Left renal pelvis (tissue), 4 donors: ENCODE data around the gene HOXD1. TPM values are rescaled to one million over a fixed set of nuclear protein-coding genes. Genes with fewer than 3 reads are reported as not detected.

ENCODE experiments used
- DNase-seq, 4 donors: peaks; one replicate each; pipeline ENCODE4 v3.0.0-alpha.2; 2013; ENCODE audit warnings: low read depth in 4 of 4, low spot score in 3 of 4
- polyA plus RNA-seq, 4 donors: library from polyadenylated mRNA; unstranded; fragments of 120-200 nt; gene quantifications; one replicate each; pipeline ENCODE4 v1.2.1, GENCODE V29; 2013; ENCODE audit not compliant: insufficient read length in 4 of 4

Gene HOXD1
- polyA plus RNA-seq, 4 donors, result 3.1 to 13.7 (median 8.5) TPM

- DNase-seq, result no peak
Measured at GRCh38 chr2:176164611-176165369, 23.7 kb upstream of the HOXD1 start.

DNA sequence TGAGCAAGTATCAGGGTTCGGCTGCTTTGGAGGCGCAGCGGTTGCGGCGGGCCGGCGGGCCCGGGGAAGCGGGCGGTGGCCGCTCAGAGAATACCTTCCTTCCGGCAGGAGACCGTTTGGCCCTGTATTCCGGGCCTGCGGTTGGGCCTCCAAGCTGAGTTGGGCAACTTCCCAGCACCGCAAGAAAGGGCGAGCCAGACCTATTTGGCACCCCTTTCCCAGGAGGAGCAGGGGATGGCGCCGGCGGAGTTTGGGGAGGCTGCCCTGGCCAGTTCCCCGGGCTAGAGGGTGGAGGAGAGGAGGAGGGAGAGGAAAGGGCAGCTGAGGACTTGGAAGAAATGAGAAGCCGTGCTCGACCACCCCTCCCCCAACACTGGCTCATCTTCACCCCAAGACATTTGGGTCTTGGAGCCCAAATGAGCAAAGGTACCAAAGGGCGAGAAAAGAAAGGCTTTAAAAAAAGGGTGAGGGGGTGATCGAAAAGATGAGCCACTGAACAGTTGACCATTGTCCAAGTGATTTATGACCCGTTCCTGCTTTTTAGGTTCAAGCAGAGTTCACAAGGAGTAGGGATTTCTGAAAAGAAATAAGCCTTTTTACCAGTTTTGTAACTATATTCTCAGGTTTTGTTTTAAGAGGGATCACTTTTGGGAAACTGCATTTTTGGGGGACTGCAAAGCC is 23.0 kb upstream of the HOXD1 start:
- no peak for DNase-seq

DNA sequence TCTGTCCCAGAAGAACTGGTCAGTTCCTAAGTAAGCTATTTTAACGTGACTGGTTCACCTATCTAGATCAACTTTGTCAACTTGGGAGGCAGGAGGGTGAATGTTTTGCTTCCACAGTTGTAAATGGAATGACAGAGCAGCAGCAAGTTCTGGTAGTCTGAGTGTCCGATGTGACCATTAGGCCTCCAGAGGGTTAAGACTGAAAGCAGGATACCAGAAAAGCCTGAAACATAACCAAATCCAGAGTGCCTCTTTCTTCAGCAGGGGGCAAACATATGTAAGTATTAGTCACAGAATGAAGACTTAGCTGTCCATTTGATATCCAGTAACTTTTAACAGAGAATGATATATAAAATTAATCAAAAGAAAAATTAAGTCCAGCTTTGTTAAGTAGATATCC is 22.2 kb upstream of the HOXD1 start:
- DNase-seq, result no peak

DNA sequence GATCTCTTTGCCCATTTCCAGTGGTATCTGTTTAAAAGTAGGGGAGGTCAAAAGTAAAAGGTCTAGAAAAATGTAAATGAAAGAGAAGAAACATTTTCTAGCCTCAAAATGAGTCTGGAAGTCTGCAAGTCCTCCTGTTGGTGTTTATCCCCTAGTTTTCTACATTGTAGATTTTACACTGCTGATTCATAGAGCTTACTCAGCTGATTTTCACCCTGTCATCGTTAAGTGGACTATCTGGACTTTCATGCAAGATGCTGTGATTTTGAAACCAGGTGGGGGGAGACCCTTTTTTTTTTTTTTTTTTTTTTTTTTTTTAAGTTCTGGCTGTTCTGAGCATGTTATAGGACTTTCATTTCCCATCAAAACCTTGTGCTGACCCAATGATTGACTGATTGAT is 21.1 kb upstream of the HOXD1 start:
- no peak for DNase-seq

GRCh38 chr2:176169181-176169580 is 19.3 kb upstream of the HOXD1 start:
- DNase-seq, result no peak

DNA sequence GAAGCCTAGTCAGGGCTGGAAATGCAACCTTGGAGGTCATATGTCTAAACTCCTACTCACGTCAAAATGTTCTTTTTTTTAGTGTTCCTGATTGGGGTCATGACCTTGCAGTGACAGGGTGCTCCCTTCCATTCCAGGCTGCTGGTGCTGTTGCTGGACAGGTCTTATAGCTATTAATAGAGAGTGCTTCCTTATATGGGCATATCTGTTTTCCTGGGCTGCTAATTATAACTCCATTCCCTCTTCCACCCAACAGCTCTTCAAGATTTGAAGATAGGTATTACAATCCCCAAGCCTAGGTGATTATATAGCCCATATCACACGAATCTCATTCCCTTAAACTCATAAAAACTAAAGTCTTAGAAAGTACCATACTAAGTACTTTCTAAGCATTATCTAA is 18.8 kb upstream of the HOXD1 start:
- DNase-seq, result no peak

DNA sequence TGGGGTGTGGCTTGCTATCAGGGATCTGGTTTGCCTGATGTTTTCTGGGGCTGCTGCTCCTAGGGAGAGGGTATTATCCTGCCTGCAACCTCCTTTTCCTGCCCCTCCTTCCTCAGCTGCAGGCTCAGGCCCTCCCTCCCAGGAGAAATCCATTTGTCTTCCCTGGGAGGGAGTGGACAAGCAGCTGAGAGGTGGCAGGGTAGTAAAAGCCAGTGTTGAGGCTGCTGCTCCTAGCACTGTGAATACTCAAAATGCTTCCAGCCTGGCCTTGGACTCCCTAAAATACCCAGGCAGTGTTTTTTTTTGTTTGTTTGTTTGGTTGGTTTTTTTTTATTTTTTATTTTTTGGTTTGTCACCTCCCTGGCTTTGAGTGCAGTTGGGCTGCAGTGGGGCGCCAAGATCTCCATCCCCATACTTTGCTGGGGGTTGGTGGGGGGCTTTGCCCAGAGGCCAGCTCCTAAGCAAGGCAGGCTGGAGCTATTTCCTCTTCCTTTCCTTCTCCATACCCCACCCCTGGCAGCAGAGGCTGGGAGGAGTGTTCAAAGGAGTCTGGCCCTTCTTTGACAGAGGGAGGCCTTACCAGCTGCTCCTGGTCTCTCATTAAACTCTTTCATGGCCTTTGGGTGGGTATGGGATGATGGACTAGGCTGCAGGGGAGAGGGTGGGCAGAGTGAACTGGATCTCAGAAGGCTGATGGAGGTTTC is 17.7 kb upstream of the HOXD1 start:
- DNase-seq, result no peak

DNA sequence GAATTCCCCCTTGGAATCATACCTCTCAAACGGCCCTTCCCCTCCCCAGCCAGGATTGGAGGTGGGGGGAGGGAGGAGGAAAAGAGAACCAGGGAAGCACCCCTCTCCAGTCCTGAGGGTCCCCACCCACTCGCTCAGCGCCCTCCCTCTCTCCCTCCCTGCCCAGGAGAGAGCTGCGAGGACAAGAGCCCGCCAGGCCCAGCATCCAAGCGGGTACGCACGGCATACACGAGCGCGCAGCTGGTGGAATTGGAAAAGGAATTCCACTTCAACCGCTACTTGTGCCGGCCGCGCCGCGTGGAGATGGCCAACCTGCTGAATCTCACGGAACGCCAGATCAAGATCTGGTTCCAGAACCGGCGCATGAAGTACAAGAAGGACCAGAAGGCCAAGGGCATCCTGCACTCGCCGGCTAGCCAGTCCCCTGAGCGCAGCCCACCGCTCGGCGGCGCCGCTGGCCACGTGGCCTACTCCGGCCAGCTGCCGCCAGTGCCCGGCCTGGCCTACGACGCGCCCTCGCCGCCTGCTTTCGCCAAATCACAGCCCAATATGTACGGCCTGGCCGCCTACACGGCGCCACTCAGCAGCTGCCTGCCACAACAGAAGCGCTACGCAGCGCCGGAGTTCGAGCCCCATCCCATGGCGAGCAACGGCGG is 17.0 kb upstream of the HOXD1 start:
- no peak for DNase-seq

DNA sequence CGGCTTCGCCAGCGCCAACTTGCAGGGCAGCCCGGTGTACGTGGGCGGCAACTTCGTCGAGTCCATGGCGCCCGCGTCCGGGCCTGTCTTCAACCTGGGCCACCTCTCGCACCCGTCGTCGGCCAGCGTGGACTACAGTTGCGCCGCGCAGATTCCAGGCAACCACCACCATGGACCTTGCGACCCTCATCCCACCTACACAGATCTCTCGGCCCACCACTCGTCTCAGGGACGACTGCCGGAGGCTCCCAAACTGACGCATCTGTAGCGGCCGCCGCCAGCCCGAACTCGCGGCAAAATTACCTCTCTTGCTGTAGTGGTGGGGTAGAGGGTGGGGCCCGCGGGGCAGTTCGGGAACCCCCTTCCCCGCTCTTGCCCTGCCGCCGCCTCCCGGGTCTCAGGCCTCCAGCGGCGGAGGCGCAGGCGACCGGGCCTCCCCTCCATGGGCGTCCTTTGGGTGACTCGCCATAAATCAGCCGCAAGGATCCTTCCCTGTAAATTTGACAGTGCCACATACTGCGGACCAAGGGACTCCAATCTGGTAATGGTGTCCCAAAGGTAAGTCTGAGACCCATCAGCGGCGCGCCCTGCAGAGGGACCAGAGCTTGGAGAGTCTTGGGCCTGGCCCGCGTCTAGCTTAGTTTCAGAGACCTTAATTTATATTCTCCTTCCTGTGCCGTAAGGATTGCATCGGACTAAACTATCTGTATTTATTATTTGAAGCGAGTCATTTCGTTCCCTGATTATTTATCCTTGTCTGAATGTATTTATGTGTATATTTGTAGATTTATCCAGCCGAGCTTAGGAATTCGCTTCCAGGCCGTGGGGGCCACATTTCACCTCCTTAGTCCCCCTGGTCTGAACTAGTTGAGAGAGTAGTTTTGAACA is 16.2 kb upstream of the HOXD1 start:
- DNase-seq, result no peak

DNA sequence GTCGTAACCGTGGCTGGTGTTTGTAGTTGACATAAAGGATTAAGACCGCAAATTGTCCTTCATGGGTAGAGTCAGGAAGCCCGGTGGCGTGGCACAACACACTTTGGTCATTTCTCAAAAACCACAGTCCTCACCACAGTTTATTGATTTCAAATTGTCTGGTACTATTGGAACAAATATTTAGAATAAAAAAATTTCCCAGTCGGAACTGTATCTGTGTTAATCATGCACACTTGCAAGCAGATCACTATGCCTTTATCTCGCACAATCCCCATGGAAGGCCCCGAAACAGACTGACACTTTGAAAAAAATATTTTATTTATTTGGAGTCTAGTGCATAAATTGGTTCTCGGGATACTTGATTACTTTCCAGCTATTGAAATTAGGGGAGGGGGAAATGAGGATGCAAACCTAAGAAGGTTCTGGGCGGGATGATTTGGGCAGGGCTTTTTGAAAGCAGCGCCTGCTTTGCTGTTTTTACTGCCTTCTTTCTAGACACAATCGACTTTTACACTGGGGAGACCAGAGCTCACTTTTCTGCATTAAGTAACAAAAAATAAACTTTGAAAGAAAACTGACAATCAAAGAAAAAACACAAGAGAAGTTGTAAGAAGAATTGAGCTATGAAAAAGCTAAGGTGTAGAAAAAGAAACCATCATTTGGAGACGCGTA is 15.4 kb upstream of the HOXD1 start:
- DNase-seq, result no peak

GRCh38 chr2:176173567-176174381 is 14.7 kb upstream of the HOXD1 start:
- DNase-seq, result no peak

- DNase-seq, result no peak
Measured at GRCh38 chr2:176174382-176174823, 14.1 kb upstream of the HOXD1 start.

DNA sequence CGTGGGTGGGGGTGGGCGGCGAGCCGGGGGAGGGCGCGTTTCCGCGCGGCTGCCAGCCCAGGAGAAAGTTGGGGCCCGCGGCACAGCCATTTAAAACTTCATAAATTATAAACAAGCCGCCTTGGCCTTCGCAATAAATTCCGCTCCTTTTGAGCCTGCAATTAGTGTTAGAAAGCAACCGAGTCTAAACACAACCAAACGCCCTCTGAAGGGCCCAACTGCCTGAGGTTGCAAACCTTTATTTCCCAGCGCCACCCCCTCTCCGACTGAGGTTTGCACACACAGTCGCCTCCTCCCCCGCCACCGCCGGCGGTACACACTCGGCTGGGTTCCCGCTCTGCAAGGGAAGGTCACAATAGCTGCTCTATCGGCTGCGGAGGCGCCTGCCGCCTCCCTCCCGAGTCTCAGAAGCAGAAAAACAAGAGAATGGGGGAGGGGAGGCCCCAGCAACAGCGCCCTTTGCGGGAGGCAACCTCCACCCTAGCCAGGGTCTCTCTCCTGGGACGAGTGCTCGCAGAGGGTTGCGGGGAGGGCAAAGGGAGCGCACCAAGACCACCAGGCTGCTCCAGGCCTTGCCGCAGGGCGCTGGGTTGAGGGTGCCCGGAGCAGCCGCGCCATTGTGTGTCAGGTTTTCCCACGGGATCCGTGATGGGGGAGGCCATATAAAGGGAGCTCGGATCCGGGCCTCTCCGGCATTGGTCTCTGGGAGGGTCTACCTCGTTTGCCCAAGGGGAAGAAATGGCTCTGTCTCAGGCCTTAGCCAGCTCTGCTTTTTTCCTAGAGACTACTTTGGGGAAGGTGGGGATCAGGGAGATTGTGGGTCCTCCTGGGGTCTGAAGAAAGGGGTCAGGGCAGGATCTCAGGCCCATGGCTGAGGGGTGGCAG is 13.4 kb upstream of the HOXD1 start:
- DNase-seq, result peak in 1 of 4 donors; percentile 87

GRCh38 chr2:176175709-176176607 is 12.5 kb upstream of the HOXD1 start:
- DNase-seq, result no peak

- no peak for DNase-seq
Measured at GRCh38 chr2:176177580-176178037, 10.9 kb upstream of the HOXD1 start.

- DNase-seq, result no peak
Measured at GRCh38 chr2:176178038-176178756, 10.3 kb upstream of the HOXD1 start.
